ENCODE results near the gene DBH.
"Not testable (repeated sequence)": the region's sequence is repeated elsewhere in the genome, so short reads cannot be mapped to it uniquely, and the experiment has no call there.

DBH gene

DNA sequence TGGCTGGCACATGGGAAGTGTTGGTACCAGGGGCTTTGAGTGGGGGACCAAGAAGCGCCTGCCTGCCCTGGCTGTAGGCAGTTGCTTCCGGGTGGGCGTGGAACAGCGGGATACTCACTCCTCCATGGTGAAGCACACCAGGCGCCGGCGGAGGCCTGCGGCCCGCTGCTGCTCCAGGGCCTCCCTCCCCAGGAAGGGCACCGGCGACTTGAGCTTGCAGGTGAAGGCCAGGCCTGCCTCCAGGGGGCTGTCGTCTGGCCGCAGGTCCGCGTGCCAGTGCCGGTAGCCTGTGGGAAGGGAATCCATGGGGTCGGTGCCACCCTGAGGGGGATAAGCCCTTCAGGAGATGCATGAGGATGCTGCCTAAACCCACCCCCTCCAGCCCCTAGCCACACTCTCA, 34.3 kb downstream of the DBH start:
- H3K27me3 Mint-ChIP-seq, result no peaks in the 10 kb centered on the region
- no peak overlapping the region for H3K4me3 Mint-ChIP-seq
- no peaks in the 10 kb centered on the region for H3K9me3 Mint-ChIP-seq
- H3K27ac Mint-ChIP-seq, result no peak overlapping the region
- no peaks in the 10 kb centered on the region for H3K4me1 Mint-ChIP-seq (ENCODE audit: low read depth)
- no peaks in the 10 kb centered on the region for H3K36me3 Mint-ChIP-seq (ENCODE audit: low read depth)

DNA sequence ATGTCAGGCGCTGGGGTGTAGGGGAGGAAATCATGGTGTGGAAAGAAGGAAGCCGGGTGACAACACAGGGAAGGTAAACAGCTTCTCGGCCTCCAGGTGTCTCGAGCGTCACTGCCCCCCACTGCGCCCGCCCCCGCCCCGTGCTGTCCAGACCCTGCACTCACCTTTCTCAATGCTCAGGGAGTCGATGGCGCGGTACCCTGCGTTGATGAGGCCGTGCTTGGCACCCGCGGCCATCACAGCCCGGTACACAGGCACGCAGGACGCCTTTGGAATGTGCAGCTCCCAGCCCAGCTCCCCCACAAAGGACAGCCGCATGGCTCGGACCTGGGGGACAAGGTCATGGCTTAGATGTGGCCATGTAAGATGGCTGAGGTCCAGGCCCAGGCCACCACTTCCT, 35.2 kb downstream of the DBH start:
- H3K9me3 Mint-ChIP-seq, result no peaks in the 10 kb centered on the region
- H3K4me1 Mint-ChIP-seq (ENCODE audit: low read depth), result peaks cover 6% of the 10 kb centered on the region
- H3K27me3 Mint-ChIP-seq, result no peaks in the 10 kb centered on the region
- H3K4me3 Mint-ChIP-seq, result no peak overlapping the region
- H3K27ac Mint-ChIP-seq, result no peak overlapping the region
- H3K36me3 Mint-ChIP-seq (ENCODE audit: low read depth), result no peaks in the 10 kb centered on the region

DNA sequence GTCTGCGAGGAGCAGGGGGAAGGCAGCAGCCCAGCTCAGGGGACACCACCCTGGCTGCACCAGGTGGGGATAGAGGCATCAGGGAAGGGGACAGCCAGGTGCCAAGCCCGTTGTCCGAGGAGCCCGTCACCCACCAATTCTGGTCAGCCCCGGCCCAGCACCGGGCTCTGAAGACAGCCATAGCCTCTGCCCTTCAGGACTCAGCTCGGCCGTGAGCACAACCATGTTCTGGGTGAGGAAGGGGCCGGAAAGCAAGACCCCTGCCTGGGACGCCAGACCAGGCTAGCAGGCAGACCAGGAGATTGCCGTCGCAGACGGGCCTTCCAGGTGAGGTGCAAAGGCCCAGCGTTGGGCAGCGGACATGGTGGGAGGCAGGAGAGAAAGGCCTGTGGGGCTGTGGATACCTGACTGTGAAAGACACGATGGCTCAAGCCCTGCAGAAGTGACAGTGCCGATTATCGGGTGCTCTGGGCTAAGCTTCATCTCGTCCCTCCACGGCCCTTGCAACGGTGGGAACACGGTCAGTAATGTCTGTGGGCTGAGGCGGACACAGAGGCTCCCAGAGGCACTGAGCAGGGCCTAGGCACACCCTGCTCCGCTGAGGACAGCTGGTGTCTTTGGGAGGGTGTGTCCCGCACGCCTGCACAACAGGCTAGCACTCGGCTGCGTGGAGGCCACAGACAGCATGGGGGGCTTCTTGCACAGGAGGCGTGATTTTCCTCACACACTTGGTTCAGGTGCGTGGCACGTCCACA, 36.5 kb downstream of the DBH start:
- H3K9me3 Mint-ChIP-seq, result no peaks in the 10 kb centered on the region
- H3K4me1 Mint-ChIP-seq (ENCODE audit: low read depth), result peaks cover 19% of the 10 kb centered on the region
- H3K4me3 Mint-ChIP-seq, result no peak overlapping the region
- no peaks in the 10 kb centered on the region for H3K27me3 Mint-ChIP-seq
- no peak overlapping the region for H3K27ac Mint-ChIP-seq
- no peaks in the 10 kb centered on the region for H3K36me3 Mint-ChIP-seq (ENCODE audit: low read depth)

DNA sequence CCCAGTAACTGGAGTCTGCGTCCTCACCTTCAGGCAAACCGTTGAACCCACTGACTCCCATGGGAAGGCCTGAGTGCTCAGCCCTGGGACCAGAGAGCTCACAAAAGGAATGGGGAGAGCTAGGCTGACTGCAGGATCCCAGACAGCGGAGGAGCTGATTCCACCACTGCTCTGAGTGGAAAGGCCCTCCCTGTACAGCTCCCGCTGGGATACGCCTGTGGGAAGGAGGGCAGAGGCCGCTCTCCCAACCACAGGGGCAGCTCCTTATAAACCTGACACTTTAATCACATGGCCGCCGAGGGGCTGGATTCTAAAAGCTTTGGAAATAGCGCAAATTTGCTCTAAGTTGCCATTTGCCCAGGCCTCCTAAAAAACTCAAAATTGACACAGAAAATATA, 37.1 kb downstream of the DBH start:
- H3K27ac Mint-ChIP-seq, result no peak overlapping the region
- no peaks in the 10 kb centered on the region for H3K36me3 Mint-ChIP-seq (ENCODE audit: low read depth)
- no peaks in the 10 kb centered on the region for H3K27me3 Mint-ChIP-seq
- H3K4me3 Mint-ChIP-seq, result no peak overlapping the region
- H3K4me1 Mint-ChIP-seq (ENCODE audit: low read depth), result peaks cover 19% of the 10 kb centered on the region
- no peaks in the 10 kb centered on the region for H3K9me3 Mint-ChIP-seq

DNA sequence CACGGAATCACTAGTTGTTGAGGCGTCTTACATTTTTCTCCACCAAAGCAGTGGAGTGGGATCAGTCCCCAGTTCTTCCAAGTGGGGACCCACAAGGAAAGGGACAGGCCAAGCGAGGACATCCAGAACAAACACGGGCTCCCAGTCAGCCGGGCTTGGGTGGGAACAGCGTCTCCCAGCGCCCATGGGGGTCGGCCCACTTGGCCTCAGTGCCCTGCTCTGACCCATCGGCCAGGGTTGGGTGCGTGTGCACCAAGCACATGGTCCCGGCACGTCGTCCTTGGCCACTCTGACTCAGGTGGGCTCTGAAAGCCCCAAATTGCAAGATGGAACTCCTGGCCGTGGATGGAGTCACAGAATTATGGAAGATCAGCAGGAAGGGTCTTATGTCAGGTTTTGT, 37.9 kb downstream of the DBH start:
- no peaks in the 10 kb centered on the region for H3K27me3 Mint-ChIP-seq
- peaks cover 26% of the 10 kb centered on the region for H3K4me1 Mint-ChIP-seq (ENCODE audit: low read depth)
- no peaks in the 10 kb centered on the region for H3K36me3 Mint-ChIP-seq (ENCODE audit: low read depth)
- H3K27ac Mint-ChIP-seq, result no peak overlapping the region
- no peaks in the 10 kb centered on the region for H3K9me3 Mint-ChIP-seq
- no peak overlapping the region for H3K4me3 Mint-ChIP-seq

DNA sequence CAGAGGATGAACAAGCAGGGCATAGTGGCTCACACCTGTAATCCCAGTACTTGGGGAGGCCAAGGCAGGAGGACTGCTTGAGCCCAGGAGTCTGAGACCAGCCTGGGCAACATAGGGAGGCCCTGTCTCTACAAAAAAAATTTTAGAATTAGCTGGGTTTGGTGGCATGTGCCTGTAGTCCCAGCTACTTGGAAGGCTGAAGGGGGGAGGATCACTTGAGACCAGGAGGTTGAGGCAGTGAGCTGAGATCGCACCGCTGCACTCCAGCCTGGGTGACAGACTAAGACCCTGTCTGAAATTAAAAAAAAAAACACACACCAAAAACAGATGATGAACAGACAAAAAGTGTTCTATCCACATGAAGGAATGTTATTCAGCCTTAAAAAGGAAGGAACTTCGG, 39.6 kb downstream of the DBH start:
- H3K4me3 Mint-ChIP-seq; H3K9me3 Mint-ChIP-seq; H3K36me3 Mint-ChIP-seq (ENCODE audit: low read depth); H3K27ac Mint-ChIP-seq; H3K27me3 Mint-ChIP-seq: not testable (repeated sequence)
- H3K4me1 Mint-ChIP-seq (ENCODE audit: low read depth), result peaks cover 26% of the 10 kb centered on the region

DNA sequence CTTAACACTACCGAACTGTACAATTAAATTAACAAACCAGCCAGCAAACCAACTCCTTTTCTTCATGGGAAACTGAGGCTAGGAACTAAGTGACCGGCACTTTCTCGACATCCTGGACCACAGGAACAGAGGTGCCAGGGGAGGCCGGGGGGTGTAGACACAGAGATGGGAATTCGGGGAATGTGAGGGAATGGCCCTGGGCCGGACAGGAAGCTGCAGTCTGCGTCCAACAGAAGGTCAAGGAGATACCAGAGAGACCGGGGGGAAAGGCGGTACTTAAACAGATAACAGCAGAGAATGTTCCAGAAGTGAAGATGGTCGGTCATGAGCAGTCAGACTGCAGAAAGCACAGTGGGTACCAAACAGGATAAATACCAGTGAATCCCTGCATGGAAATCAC, 40.3 kb downstream of the DBH start:
- H3K27ac Mint-ChIP-seq, result no peak overlapping the region
- H3K4me1 Mint-ChIP-seq (ENCODE audit: low read depth), result peaks cover 26% of the 10 kb centered on the region
- H3K4me3 Mint-ChIP-seq, result no peak overlapping the region

DNA sequence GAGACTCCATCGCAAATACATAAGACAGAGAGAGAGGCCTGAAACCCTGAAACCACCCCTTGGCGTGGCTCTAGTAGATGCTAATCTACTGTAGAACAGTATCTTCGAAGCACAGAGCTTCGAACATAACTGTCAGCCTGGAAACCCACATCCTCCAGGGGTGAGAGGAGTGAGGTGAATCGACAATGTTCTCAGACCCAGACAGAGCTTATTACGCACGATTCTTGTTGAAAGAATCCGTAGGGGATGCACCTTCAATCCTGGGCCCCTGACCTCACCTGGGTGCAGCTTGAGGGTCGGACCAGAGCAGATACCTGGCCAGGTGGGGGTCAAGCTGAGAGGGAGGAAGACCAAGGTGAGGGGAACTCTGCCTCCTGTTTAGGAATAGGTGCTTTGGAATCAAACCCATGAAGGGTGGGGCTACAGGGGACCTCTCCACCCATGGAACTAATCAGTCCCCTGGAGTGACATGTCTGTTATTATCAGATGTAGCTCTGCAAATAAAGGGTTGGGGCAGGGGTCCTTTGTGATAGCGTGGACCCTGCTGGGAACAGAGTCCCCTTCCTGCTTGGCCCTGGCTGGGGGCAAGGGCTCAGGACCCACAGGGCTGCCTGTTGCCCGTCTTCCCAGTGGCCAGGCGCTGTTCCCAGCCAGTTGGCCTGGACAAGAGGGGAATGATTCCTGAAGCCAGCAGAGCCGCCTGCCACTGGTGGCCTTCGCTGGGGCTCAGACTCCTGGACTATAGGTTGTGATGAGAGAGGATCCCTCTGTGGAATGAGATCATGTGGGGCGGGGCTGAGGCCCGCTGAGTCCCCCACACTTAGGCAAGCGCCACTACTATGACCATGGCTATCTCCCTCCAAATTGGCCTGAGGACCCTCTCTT, 41.2 kb downstream of the DBH start:
- no peak overlapping the region for H3K27ac Mint-ChIP-seq
- H3K4me1 Mint-ChIP-seq (ENCODE audit: low read depth), result peaks cover 30% of the 10 kb centered on the region
- H3K4me3 Mint-ChIP-seq, result no peak overlapping the region
- H3K27me3 Mint-ChIP-seq, result no peaks in the 10 kb centered on the region
- H3K36me3 Mint-ChIP-seq (ENCODE audit: low read depth), result no peaks in the 10 kb centered on the region
- no peaks in the 10 kb centered on the region for H3K9me3 Mint-ChIP-seq

More for the DNA sequence above, 40.3 kb downstream of the DBH start:
- H3K27me3 Mint-ChIP-seq, result no peaks in the 10 kb centered on the region
- H3K9me3 Mint-ChIP-seq, result no peaks in the 10 kb centered on the region
- H3K36me3 Mint-ChIP-seq (ENCODE audit: low read depth), result no peaks in the 10 kb centered on the region

DNA sequence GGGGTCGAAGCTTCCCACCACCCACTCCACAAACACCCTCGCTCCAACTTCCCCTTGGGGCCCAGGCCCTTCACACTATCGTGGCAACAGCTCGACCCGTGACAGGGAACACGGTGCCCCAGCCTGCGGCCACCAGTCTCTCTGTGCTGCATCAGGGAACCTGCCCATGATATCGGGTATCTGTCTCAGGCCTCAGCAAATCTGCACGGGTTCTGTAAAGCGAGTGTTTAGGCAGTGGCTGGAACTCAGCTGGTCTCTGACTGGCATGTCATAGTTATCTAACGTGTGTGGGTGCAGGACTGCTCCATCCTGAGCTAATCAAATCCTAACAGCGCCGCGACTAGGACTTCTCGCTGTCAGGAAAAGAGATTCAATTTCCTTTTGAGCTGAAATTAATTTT, 42.9 kb downstream of the DBH start:
- H3K4me1 Mint-ChIP-seq (ENCODE audit: low read depth), result peaks cover 41% of the 10 kb centered on the region
- H3K27ac Mint-ChIP-seq, result no peak overlapping the region
- no peaks in the 10 kb centered on the region for H3K9me3 Mint-ChIP-seq
- no peak overlapping the region for H3K4me3 Mint-ChIP-seq
- no peaks in the 10 kb centered on the region for H3K36me3 Mint-ChIP-seq (ENCODE audit: low read depth)
- H3K27me3 Mint-ChIP-seq, result no peaks in the 10 kb centered on the region

DNA sequence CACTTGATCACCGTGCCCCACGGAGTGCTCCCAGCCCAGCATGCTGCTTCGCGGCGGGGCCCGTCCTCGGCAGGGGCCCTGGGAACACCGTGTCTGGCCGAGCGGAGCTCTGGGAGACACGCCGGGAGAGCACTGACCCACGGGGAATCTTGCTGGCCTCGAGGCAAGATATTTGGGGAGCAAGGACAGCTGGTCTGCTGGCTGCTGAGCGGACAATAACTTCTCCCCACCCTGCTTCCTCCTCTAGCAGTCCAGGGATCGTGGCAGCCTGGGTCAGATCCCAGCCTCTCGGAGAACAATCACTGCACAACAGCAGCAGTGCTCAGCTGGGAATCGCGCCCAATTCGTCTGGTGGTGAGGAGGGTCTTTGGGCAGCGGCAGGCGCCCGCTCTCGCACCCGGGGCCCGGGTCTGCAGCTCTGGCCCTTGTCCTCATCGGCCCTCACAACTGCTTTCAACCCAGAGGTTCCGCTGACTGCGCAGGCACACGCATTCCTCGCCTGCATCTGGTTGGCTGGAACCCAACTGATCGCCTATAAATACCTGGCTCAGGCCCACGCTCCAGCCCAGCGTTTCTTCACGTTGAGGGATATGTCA, 43.4 kb downstream of the DBH start:
- no peaks in the 10 kb centered on the region for H3K27me3 Mint-ChIP-seq
- H3K27ac Mint-ChIP-seq, result no peak overlapping the region
- H3K4me3 Mint-ChIP-seq, result no peak overlapping the region
- H3K36me3 Mint-ChIP-seq (ENCODE audit: low read depth), result no peaks in the 10 kb centered on the region
- H3K4me1 Mint-ChIP-seq (ENCODE audit: low read depth), result peaks cover 45% of the 10 kb centered on the region
- H3K9me3 Mint-ChIP-seq, result no peaks in the 10 kb centered on the region

DNA sequence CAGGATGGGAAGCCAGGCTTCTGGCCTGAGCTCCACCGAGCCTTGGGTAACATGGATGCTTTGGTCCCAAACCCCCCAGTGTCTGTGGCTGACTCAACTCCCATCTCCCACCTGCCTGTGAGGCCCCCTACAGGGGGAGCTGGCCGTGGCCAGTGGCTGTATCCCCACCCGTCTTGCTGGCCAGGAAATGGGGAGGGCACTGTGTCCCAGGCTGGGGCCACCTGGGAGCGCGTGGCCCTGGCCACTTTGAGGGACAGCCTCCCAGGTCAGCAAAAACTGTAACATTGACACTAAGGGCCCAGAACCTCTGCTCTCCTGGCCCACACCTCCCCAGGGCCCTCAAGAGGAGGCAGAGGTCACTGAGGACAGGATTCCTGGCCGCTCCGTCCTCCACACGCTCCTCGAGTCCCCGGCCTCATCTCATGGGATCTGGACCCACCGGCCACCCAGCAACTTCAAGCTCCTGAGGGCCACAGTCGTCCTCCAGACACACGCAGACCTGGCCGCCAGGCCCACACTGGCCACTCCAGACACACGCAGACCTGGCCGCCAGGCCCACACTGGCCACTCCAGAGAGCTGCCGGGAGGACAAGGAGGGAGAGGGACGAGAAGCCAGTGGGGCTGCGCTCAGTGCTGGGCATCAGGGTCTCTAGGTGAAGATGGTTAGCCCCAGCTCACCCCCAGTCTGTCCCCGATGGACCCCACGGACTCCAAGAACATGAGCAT, 44.2 kb downstream of the DBH start:
- Mint-ChIP-seq H3K4me3 (no peak overlapping the region), H3K27ac (no peak overlapping the region), H3K9me3 (no peaks in the 10 kb centered on the region), H3K36me3 (ENCODE audit: low read depth) (no peaks in the 10 kb centered on the region), H3K27me3 (no peaks in the 10 kb centered on the region), H3K4me1 (ENCODE audit: low read depth) (peaks cover 45% of the 10 kb centered on the region)

DNA sequence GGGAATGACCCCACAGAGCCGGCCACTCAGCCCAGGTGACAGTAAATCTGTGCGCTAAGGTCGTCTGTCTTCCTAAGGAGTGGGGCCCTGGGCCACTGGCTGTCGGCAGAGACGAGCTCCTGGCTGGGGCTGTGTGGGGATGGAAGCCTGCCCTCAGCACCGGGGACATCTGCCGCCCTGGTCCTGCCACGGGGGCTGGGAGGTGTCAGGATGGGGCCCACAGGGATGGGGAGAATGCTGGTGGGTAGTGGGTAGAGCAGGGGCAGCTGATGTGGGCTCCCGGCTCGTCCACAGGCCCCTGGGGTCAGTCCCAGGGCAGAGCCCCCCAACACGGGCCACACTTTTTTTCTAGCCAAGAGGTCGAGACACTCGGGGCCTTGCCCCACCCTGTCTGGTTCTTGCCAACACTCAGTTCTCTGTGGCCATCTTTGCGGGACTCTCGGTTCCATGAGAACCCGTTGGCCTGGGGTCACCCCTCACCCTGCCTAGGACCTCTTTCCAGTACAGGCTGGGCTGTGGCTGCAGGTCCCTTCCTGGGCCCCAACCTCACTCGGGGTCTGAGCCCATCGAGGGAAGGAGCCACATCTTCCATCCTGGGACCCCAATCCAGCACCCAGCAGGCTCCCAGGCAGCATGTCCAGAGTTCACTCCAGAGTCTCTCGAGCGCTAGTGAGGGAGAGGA, 45.0 kb downstream of the DBH start:
- no peak overlapping the region for H3K4me3 Mint-ChIP-seq
- no peak overlapping the region for H3K27ac Mint-ChIP-seq
- H3K36me3 Mint-ChIP-seq (ENCODE audit: low read depth), result no peaks in the 10 kb centered on the region
- no peaks in the 10 kb centered on the region for H3K9me3 Mint-ChIP-seq
- H3K4me1 Mint-ChIP-seq (ENCODE audit: low read depth), result peaks cover 41% of the 10 kb centered on the region
- H3K27me3 Mint-ChIP-seq, result no peaks in the 10 kb centered on the region

DNA sequence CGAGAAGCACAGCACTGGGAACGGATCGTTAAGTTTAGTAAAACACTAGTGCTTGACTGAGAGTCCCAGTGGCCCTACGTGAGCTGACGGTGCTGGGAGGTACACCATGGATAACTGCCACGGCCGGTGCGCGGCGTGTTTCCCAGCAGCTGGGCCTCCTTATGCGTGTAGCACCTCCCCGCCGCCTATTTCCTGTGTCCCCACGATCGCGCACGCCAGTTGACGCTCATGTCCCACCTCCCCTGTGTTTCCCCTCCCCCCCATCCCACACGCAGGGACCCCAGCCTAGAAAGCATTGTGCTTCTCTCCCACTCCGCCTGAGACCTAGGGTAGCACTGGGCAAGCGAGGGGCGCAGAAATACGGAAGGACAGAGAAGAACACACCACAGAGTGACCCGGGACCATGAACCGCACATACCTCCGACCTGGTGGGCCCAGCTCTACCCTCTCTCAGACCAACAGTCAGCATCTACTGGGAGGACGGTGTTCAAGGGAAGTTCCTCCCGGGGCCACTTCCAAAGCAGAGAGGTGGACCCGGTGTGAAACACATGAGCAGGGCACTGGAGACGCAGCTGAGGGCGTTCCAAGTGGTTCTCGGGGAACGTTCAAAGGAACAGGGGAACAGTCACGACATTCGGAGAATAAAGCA, 45.6 kb downstream of the DBH start:
- H3K4me3 Mint-ChIP-seq, result no peak overlapping the region
- H3K4me1 Mint-ChIP-seq (ENCODE audit: low read depth), result peaks cover 35% of the 10 kb centered on the region
- H3K27ac Mint-ChIP-seq, result no peak overlapping the region

More for the DNA sequence above, 45.6 kb downstream of the DBH start:
- no peaks in the 10 kb centered on the region for H3K36me3 Mint-ChIP-seq (ENCODE audit: low read depth)
- no peaks in the 10 kb centered on the region for H3K9me3 Mint-ChIP-seq
- no peaks in the 10 kb centered on the region for H3K27me3 Mint-ChIP-seq
